Effector memory CD4-positive, alpha-beta T cell (primary cell): ENCODE data around the gene CNTN4.

Experiments
- DNase-seq, 3 donors: peaks; one replicate each; pipeline ENCODE4 v3.0.0-alpha.2; 2020
- H3K27ac ChIP-seq: 2 replicates; pipeline ENCODE4 v1.7.0; 2013; ENCODE audit warnings: mild to moderate bottlenecking, low read length, moderate library complexity; ENCODE audit not compliant: insufficient read depth, poor library complexity, severe bottlenecking
- H3K27me3 ChIP-seq: replicated peaks from 2 replicates; pipeline ENCODE4 v1.7.0; 2013; ENCODE audit warnings: mild to moderate bottlenecking, low read length; ENCODE audit not compliant: insufficient read depth, control insufficient read depth, poor library complexity, severe bottlenecking
- H3K36me3 ChIP-seq: 2 replicates; pipeline ENCODE4 v1.7.0; 2013; ENCODE audit warnings: mild to moderate bottlenecking, low read length, moderate library complexity; ENCODE audit not compliant: control insufficient read depth, insufficient read depth
- H3K4me1 ChIP-seq: 2 replicates; pipeline ENCODE4 v1.7.0; 2013; ENCODE audit warnings: low read length, mild to moderate bottlenecking; ENCODE audit not compliant: control insufficient read depth, insufficient read depth, poor library complexity, severe bottlenecking
- H3K4me3 ChIP-seq: 2 replicates; pipeline ENCODE4 v1.7.0; 2013; ENCODE audit warnings: low read length, low read depth, mild to moderate bottlenecking; ENCODE audit not compliant: insufficient read depth, poor library complexity, severe bottlenecking
- H3K9me3 ChIP-seq: 2 replicates; pipeline ENCODE4 v1.7.0; 2013; ENCODE audit warnings: mild to moderate bottlenecking, low read length, moderate library complexity; ENCODE audit not compliant: control insufficient read depth

The CNTN4 gene

DNA sequence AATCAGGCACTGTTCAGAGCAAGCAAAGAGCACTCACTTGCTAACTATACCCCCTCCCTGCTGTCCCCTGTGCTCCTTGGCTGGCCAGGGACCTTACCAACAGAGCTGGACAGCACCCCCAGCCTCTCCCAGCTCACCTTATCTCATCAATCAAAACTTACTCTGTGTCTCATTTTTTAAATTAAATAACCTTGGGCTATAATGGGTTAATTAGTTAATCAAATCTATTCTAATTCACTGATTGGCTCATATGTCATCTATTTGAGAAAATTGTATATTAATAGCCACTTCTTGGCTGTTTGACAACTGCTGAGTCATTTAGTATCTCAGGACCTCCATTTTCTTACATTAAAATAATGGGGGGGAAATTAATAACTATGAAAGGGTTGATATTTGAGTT lies 988.6 kb downstream of the CNTN4 start:
- Histone ChIP-seq H3K36me3 (no peaks in the 10 kb centered on the region), H3K27ac (no peak overlapping the region), H3K9me3 (no peaks in the 10 kb centered on the region), H3K27me3 (no peaks in the 10 kb centered on the region), H3K4me3 (no peak overlapping the region), H3K4me1 (no peaks in the 10 kb centered on the region)
- no peak for DNase-seq

DNA sequence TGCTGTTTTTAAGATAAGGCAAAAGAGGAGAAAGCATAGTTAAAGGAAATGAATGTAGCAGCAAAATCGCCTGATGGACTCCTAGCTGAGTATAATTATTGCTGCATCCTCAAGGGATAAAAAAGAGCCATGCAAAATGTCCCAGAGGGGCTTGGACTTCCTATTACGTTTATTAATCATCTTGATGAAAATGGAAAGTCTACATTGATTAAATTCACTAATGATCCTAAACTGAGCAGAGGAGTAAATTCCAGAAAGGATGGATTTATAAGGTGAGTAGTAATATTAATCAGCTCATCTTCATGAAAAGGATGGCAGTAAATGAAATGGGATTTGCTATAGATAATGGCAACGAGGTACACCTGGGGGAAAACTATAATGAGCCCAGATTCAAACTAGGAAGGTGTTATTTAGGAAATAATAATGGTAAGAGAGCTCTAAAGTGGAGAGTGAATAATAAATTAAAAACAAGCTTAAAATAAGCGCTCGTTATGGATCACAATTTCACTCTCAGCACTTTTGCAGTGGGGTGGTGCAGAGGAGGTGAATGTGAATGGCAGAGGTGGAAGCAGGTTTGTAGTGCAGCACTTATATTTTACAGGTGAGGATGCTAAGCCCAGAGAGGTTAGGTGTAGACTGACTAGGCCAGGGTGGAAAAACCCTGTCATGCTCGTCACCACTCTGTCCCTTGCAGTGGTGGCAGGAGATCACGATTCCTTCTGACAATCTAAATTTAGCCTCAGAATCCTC lies 989.2 kb downstream of the CNTN4 start:
- no peaks in the 10 kb centered on the region for H3K27me3 ChIP-seq
- DNase-seq, result no peak

GRCh38 chr3:3089017-3089416 lies 990.4 kb downstream of the CNTN4 start:
- H3K4me3 ChIP-seq, result no peak overlapping the region
- H3K27ac ChIP-seq, result no peak overlapping the region
- H3K4me1 ChIP-seq, result no peaks in the 10 kb centered on the region
- DNase-seq, result no peak
- no peaks in the 10 kb centered on the region for H3K9me3 ChIP-seq
- H3K27me3 ChIP-seq, result no peaks in the 10 kb centered on the region
- H3K36me3 ChIP-seq, result no peaks in the 10 kb centered on the region

More for the DNA sequence above, 989.2 kb downstream of the CNTN4 start:
- Histone ChIP-seq H3K9me3 (no peaks in the 10 kb centered on the region), H3K27ac (no peak overlapping the region), H3K4me1 (no peaks in the 10 kb centered on the region), H3K4me3 (no peak overlapping the region), H3K36me3 (no peaks in the 10 kb centered on the region)

- Histone ChIP-seq H3K4me3 (no peak overlapping the region), H3K9me3 (no peaks in the 10 kb centered on the region), H3K27me3 (no peaks in the 10 kb centered on the region), H3K4me1 (no peaks in the 10 kb centered on the region), H3K27ac (no peak overlapping the region), H3K36me3 (no peaks in the 10 kb centered on the region)
- DNase-seq, result no peak
Observed at GRCh38 chr3:3097958-3098357, 999.3 kb downstream of the CNTN4 start.

DNA sequence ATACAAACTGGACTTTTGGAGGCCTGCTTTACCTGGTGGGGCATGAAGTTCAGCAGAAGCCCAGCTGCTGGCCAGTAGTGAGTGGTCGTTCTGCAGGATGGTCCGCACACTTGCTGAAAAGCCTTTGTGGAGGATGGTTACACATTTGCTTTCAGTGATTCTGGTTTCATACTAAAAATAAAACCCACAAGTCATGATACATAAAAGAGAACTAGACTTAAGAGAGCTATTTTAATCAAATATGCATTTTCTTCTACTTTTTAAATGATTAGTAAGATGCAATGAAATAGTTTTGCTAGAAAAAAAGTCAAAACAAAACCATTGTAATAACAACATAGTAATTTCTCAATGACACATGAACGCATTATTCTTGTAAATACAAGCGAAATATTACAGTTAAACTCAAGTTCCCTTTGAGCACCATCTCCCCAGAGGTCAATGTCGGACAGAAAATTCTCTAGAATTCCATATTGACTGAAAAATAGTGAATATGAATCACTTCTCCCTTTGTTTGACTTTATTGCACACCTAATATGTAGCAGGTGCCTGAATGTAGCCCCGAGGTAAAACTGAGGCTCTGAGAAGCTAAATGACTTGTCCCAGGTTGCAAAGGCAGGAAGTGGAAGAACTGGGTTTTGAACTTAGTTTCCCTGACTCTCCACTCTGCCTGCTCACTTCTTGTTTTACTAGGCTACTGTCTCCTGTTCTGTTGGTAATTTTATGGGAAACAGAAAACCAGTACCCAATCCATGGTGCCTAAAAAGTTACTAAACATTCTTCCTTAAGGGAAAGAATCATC lies 1003.2 kb downstream of the CNTN4 start:
- Histone ChIP-seq H3K27ac (no peak overlapping the region), H3K27me3 (no peaks in the 10 kb centered on the region), H3K36me3 (no peaks in the 10 kb centered on the region), H3K4me1 (no peaks in the 10 kb centered on the region), H3K4me3 (no peak overlapping the region), H3K9me3 (no peaks in the 10 kb centered on the region)
- DNase-seq, result no peak

DNA sequence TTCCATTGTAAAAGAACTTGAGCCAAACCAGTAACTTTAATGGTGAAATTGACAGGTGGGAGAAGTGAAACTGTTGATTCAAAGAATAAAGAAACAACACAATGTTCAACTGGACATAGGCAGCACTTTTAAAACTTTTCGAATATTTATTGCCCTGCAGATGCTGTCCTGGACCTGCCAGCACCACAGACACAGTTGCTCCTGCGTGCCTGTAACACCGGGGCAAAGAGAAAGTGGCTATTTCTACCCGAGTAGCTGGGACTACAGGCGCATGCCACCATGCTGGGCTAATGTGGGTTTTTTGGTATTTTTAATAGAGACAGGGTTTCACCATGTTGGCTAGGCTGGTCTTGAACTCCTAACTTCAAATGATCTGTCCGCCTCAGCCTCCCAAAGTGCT lies 1004.1 kb downstream of the CNTN4 start:
- Histone ChIP-seq H3K27ac (no peak overlapping the region), H3K36me3 (no peaks in the 10 kb centered on the region), H3K4me1 (no peaks in the 10 kb centered on the region), H3K27me3 (no peaks in the 10 kb centered on the region), H3K9me3 (no peaks in the 10 kb centered on the region), H3K4me3 (no peak overlapping the region)
- no peak for DNase-seq

DNA sequence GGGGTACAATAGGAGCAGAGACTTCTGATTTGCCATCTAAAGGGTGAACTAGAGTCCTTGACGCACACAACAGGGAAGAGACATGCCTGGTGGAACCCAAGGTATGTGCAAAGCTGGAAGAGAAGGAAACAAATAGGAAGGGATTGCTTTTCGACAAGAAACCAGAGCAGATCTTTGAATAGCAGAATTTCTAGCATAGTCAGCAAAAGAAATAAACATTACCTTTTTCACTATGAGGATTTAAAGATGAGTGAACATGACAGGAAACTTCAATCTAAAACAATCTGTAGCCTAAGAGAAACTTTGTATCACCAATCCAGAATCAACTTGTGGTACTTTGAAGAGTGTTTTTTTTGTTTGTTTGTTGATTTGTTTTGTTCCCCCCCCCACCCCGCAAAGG lies 1006.6 kb downstream of the CNTN4 start:
- H3K27ac ChIP-seq, result no peak overlapping the region
- DNase-seq, result no peak
- H3K36me3 ChIP-seq, result no peaks in the 10 kb centered on the region
- no peak overlapping the region for H3K4me3 ChIP-seq
- peaks cover 4% of the 10 kb centered on the region for H3K4me1 ChIP-seq
- no peaks in the 10 kb centered on the region for H3K27me3 ChIP-seq
- no peaks in the 10 kb centered on the region for H3K9me3 ChIP-seq

DNA sequence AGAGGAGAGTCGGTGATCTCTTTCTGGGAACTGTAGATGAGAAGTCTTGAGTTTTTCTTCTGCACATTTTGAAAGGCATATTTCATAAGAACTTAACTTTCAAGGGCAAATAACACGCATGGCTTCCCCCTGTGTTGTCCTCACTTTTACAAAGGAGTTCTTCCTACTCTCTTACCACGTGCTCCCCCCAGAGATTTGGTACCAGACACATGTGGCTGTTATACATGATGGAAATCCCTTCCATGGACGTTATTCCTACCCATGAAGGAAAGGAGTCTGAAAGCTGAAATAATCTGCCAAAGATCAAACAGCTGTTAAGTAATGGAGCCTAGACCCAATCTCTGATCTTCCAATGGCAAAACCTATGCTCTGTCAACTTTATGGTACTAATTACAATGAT lies 1007.1 kb downstream of the CNTN4 start:
- H3K27ac ChIP-seq, result no peak overlapping the region
- peaks cover 4% of the 10 kb centered on the region for H3K4me1 ChIP-seq
- H3K36me3 ChIP-seq, result no peaks in the 10 kb centered on the region
- no peaks in the 10 kb centered on the region for H3K27me3 ChIP-seq
- no peaks in the 10 kb centered on the region for H3K9me3 ChIP-seq
- no peak for DNase-seq
- H3K4me3 ChIP-seq, result no peak overlapping the region

GRCh38 chr3:3107181-3107580 lies 1008.5 kb downstream of the CNTN4 start:
- DNase-seq, result no peak
- peaks cover 4% of the 10 kb centered on the region for H3K4me1 ChIP-seq
- H3K4me3 ChIP-seq, result no peak overlapping the region
- H3K36me3 ChIP-seq, result no peaks in the 10 kb centered on the region
- no peaks in the 10 kb centered on the region for H3K9me3 ChIP-seq
- no peaks in the 10 kb centered on the region for H3K27me3 ChIP-seq
- no peak overlapping the region for H3K27ac ChIP-seq
